AG09309 (cell line): ENCODE data around the gene EMB.
"Not testable (repeated sequence)": the region's sequence is repeated elsewhere in the genome, so short reads cannot be mapped to it uniquely, and the experiment has no call there.

Source experiments
- DNase-seq: peaks from one replicate; pipeline ENCODE4 v3.0.0-alpha.2; 2010; ENCODE audit warnings: low read depth
- H3K4me3 ChIP-seq: 2 replicates; pipeline ENCODE4 v1.5.1; 2011; ENCODE audit warnings: mild to moderate bottlenecking, low read depth, low read length, moderate library complexity; ENCODE audit not compliant: control insufficient read depth
- CTCF ChIP-seq: IDR thresholded peaks from 2 replicates; pipeline ENCODE4 v1.5.1; 2011; ENCODE audit warnings: mild to moderate bottlenecking, low read depth, low read length, inconsistent platforms; ENCODE audit not compliant: insufficient read depth, control insufficient read depth; ENCODE audit errors: missing control alignments

EMB gene

GRCh38 chr5:50365426-50366251 is 75.4 kb downstream of the EMB start:
- H3K4me3 ChIP-seq, result no peak overlapping the region
- no peak for TF ChIP-seq CTCF
- no peak for DNase-seq

GRCh38 chr5:50364535-50365309 is 76.4 kb downstream of the EMB start:
- H3K4me3 ChIP-seq, DNase-seq: not testable (repeated sequence)

- no peak for DNase-seq
- no peak for TF ChIP-seq CTCF
- no peak overlapping the region for H3K4me3 ChIP-seq
Observed at GRCh38 chr5:50359187-50359586, 81.9 kb downstream of the EMB start.

- no peak for DNase-seq
- H3K4me3 ChIP-seq, result no peak overlapping the region
- no peak for TF ChIP-seq CTCF
Observed at GRCh38 chr5:50352382-50352781, 88.7 kb downstream of the EMB start.
